Right lobe of liver (tissue), 4 donors: ENCODE measurements around the gene SNRNP40.

Experiments used
- POLR2A ChIP-seq: fragments of 450-650 bp; IDR thresholded peaks from one replicate; pipeline ENCODE4 v1.6.1; 2017; ENCODE audit warnings: antibody characterized with exemption, mild to moderate bottlenecking
- TF ChIP-seq, protein P1 (sequence below), 4 donors: fragments of 200-600 bp in 3 of 4; fragments of 450-650 bp in 1 of 4; IDR thresholded peaks; one replicate each; pipeline versions ENCODE4 v1.5.1 to v1.8.0; 2016 to 2022; ENCODE audit warnings: antibody characterized with exemption in 4 of 4, mild to moderate bottlenecking in 2 of 4
- donor health status: DM: no; HTN: no; CAD: no.
- donor health status: DM: no; HTN: no; CAD: no.
- donor health status: DM: no; HTN: yes; CAD: no.

DNA sequence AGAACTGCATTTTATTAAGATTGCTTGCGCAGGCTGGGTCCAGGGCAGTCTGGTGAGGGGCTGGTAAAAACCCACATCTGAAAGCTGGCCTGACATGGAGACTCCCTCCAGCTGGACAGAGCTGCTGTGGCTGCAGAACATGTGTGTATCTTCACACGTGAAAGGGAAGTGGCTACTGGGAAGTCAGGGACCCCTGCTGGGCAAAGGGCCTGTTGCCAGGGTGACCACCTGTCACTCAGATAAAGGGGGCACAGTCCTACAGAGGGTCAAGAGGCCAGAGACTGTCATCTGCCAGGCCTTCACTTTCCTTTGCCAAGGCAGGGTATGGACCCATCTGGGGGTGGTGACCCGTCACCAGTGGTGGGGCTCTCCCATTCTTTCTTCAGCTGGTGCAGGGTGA is 74.4 kb downstream of the SNRNP40 start:
- TF ChIP-seq, protein P1, sequence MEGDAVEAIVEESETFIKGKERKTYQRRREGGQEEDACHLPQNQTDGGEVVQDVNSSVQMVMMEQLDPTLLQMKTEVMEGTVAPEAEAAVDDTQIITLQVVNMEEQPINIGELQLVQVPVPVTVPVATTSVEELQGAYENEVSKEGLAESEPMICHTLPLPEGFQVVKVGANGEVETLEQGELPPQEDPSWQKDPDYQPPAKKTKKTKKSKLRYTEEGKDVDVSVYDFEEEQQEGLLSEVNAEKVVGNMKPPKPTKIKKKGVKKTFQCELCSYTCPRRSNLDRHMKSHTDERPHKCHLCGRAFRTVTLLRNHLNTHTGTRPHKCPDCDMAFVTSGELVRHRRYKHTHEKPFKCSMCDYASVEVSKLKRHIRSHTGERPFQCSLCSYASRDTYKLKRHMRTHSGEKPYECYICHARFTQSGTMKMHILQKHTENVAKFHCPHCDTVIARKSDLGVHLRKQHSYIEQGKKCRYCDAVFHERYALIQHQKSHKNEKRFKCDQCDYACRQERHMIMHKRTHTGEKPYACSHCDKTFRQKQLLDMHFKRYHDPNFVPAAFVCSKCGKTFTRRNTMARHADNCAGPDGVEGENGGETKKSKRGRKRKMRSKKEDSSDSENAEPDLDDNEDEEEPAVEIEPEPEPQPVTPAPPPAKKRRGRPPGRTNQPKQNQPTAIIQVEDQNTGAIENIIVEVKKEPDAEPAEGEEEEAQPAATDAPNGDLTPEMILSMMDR (IDR thresholded peaks at IDR 0.05), result no peak
- no peak for TF ChIP-seq POLR2A
